NCI-H446 treated with DMSO at 0.1 percent for 48 hours (cell line): ENCODE data around the gene MEX3D.
"Not testable (repeated sequence)": the region's sequence is repeated elsewhere in the genome, so short reads cannot be mapped to it uniquely, and the experiment has no call there.

Source experiments
- DNase-seq: peaks from one replicate; lab custom pipeline; 2025; lab: John Stamatoyannopoulos, UW

MEX3D gene

DNA sequence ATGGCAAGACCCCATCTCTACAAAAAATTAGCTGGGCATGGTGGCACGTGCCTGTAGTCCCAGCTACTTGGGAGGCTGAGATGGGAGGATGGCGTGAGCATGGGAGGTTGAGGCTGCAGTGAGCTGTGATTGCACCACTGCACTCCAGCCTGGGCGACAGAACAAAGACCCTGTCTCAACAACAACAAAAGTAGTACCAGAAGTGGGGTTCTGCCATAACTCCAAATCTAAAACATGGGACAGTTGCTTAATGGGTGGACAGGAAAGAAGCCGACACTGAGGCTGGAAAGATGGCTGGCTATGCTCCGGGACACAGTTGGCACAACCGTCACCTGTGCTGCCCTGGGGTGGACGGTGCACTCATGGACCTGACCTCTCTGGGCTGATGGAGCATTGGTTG, 32.4 kb downstream of the MEX3D start:
- not testable (repeated sequence) for DNase-seq

DNA sequence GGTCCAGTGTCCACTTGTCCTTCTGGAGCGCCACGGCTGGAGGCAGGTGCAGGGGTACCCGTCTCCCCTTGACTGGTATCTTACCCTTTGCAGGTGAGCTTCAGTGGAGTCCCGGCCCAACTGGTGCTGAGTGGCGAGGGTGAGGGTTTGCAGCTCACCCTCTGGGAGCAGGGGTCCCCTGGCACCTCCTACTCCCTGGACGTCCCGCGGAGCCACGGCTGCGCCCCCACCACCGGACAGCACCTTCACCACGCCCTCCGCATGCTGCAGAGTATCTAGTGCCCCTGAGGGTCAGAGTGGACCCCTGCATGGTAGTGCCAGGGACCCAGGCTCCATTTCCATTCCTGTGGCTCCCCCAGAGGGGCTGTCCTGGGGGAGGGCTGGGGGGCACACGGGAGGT, 33.2 kb downstream of the MEX3D start:
- no peak for DNase-seq

DNA sequence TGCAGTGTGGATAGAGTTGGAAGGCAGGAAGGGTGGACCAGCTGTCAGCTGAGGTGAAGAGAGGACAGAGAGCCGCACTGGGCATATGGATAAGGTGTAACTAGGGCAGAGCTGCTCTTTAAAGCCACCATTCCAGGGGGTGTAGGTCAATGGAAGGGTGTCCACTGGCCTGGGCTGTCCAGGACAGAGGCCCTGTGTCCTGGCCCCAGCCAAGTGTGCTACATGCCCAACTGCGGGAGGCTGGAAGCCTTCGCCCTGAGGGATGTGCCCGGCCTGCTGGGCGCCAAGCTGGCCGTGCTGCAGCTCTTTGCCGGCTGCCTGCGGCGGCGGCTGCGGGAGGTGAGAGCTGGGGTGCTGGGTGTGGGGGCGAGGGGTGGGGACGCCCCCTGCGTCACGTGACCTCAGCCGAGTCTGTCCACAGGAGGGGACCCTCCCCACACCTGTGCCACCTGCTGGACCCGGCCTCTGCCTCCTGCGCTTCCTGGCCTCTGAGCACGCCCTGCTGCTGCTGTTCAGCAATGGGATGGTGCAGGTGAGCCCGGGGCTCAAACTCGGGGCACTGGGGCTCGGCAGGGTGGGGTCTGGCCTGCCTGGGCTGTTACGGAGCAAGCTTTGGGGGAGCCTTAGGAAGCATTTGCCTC, 34.5 kb downstream of the MEX3D start:
- DNase-seq, result no peak

DNA sequence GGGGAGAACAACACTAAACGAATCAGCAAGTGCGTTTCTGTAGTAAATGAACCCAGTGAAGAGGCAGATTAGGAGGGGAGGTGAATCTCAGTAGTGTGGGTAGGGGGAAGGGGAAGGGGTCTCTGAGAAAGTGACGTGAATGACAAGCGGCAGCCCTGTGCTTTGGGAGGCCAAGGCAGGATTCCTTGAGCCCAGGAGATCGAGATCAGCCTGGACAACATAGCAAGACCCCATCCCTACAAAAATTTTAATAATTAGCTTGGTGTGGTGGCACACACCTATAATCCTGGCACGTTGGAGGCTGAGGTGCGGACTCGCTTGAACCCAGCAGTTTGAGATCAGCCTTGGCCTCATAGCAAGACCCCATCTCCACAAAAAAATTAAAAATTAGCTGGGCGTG, 36.1 kb downstream of the MEX3D start:
- DNase-seq, result no peak

DNA sequence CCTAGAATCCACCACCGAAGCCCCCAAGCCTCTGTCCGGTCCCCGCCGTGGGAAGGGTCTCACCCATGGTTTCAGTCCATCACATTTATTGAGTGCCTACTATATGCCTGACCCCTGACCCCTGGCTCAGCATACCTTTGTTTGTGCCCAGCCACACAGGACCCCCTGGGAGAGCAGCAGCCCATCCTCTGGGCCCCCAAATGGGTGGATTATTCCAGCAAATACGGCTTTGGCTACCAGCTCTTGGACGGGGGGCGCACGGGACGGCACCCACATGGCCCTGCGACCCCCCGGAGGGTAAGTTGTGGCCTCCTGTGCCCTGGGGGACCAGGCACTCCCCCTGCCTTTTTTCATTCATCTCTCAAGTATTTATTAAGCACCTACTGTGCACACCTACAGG, 36.5 kb downstream of the MEX3D start:
- DNase-seq, result no peak

DNA sequence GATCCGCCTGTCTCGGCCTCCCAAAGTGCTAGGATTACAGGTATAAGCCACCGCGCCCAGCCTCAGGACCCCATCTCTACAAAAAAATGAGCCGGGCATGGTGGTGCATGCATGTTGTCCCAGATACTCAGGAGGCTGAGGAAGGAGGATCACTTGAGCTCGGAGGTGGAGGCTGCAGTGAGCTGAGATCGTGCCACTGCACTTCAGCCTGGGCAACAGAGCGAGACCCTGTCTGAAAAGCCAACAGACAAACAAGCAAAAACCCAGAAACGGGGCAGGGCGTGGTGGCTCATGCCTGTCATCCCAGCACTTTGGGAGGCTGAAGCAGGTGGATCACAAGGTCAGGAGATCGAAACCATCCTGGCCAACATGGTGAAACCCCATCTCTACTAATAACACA, 37.3 kb downstream of the MEX3D start:
- DNase-seq, result not testable (repeated sequence)

DNA sequence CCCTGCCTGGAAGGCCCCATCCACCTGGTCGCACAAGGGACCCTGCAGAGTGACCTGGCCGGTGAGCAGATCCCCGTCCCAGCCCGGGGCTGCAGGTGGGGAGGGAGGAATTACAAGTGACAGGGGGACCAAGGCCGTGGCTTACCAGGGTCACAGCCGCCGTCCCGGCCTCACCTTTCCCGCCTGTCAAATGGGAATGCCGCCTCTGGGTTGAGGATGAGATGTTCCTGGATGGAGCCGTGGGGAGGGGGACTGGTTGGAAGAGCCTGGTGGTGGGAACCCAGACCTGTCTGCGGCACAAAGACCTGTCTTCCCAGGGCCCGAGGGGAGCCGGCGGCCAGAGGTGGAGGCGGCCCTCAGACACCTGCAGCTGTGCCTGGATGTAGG, 38.7 kb downstream of the MEX3D start:
- DNase-seq, result no peak

DNA sequence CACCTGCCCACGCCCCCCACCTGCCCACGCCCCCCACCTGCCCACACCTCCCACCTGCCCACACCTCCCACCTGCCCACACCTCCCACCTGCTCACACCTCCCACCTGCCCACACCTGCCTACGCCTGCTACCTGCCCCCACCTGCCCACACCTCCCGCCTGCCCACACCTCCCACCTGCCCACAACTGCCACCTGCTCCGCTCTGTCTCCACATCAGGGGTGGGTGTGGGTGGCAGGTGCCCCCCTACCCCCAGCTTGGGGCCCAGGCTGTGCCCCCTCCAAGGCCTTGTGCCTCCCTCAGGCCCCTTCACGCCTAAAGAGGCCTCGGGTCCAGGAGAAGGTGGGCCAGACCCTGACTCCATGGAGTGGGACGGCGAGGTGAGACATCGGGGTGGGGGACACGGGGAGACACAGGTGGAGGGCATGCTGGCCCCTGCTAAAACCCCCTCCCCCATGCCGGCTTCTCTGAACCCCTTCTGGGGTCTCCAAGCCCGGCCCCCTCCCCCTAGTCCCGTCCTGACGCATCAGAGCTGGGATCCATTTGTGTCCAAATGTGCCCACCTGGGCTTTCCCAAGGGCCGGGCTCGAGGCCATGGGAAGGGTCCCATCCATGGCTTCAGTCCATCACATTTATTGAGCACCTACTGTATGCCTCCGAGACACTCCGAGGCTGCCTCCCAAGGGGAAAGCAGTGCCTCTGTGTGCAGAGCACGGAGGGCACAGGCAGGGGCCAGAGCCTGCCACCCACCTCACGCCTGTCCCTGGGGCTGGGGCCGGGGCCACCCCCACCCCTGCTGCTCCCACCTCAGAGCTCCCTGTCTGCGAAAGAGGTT, 39.3 kb downstream of the MEX3D start:
- no peak for DNase-seq

DNA sequence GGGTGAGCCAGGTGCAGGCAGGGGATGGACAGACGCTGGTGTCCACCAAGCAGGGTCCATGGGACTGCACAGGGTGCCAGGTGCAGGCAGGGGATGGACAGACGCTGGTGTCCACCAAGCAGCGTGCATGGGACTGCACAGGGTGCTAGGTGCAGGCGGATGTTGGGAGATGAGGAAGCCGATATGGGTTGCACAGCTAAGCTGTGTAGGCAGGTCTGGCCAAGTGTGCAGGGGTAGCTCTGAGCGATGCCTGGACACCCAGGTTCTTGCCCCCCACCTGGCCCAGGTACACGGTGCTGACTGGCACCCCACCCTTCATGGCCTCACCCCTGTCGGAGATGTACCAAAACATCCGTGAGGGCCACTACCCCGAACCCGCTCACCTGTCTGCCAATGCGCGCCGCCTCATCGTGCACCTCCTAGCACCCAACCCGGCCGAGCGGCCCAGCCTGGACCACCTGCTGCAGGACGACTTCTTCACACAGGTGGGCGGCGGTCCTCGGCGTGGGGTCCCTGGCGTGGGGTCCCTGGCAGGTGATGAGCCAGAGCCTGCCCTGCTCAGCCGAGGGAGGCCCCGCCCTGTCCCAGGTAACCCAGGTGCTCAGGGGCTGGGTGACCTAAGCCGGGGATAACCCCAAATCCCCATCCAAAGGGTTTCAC, 40.3 kb downstream of the MEX3D start:
- no peak for DNase-seq

DNA sequence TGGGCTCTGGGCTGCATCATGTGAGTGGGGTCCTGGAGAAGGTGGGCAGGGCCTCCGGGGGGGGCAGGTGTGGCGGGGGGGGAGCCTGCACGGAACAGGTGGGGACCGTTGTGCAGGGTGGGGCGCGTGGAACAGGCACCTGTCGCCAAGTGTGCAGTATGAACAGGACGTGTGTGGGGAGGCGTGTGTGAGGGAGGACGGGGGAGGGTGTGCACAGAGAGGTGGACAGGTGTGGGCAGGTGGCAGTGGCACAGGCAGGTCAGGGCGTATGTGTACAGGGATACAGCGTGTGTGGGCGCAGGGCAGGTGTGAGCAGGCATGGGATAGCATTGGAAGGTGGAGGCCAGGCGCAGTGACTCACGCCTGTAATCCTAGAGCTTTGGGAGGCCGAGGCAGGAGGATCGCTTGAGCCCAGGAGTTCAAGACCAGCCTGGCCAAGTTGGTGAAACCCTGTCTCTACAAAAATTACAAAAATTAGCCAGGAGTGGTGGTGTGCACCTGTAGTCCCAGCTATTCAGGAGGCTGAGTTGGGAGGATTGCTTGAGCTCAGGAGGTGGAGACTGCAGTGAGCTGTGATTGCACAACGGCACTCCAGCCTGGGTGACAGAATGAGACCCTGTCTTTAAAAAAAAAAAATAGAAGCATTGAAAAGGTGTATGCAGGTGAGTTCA, 41.0 kb downstream of the MEX3D start:
- no peak for DNase-seq

DNA sequence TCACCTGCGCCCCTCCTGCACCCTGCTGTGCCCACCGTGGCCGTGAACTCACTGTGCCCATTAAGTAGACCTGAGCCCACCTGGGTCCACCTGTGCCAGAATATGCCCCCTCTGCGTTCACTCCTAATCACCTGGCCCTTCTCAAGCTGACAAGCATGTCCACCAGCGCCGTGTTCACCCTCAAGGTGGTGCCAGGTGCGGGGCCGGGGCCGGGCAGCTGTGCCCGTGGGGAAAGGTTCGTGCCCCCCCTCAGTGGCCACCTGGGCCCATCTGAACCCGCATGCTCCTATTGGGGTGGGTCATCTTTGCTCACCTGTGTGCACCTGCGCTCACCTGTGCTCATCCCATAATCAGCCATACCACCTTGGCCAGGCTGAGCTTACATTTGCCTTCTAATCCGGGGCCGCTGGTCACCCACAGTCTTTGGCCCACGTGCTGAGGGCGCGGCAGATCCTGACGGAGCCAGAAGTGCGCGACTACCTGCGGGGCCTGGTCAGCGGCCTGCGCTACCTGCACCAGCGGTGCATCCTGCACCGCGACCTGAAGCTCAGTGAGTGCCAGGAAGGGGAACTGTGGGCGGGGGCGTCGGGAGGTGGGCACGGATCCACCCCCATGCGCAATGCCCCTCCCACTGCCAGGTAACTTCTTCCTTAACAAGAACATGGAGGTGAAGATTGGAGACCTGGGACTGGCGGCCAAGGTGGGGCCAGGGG, 41.9 kb downstream of the MEX3D start:
- no peak for DNase-seq

DNA sequence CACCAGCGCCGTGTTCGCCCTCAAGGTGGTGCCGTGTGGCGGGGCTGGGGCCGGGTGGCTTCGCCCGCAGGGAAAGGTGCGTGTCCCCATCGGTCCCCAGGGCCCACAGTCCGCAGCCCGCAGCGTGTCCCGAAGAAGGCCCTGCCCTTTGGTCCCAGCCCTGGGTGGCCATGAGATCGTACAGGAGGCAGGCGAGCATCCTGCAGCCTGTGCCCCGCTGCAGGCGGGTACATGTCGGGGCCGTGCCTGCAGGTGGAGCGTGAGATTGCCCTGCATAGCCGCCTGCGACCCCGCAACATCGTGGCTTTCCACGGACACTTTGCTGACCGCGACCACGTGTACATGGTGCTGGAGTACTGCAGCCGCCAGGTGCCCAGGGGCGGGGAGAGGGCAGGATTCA, 42.8 kb downstream of the MEX3D start:
- DNase-seq, result no peak

DNA sequence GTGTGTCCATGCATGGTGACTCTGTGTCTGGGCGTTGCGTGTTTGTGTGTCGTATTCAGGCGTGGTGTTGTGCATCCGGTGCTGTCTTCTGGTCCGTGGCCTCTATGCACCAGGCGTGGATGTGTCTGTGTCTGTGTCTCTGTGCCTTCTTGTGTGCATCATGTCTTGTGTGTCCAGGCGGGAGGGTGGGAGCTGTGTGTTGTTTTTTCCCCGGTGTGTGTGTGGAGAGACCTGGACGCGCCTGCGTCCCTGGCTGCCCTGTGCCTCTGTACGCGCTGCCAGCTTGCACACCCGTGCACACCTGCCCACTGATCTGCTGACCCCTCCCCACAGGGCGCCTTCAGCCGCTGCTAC, 43.2 kb downstream of the MEX3D start:
- DNase-seq, result no peak

DNA sequence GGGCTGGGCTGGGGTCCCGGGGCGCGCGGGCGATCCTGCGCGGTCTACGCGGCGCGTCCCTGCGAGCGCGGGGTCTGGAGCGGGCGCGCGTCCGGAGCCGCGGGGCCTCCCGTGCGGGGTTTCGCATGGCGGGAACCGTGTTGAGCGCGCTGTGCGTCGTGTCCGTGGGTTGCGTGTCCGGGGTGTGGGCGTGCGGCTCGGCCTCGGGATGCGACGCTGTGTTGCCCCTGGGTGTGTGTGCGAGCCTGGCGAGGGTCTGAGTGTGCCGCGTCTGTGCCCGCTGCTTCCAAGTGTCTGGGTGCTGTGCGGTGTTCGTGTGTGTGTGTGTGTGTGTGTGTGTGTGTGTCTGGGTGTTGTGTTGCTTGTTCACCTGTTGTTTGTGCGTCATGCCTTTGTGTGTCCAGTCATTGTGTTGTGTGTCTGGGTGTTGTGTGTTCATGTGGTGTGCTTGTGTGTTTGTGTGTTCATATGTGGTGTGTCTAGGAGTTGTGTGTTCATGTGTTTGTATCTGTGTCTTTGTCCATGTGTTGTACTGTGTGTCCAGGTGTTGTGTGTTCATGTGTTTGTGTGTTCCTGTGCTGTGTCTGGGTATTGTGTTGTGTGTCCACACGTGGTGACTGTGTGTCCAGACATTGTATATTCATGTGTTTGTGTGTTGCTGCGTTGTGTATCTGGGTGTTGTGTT, 43.7 kb downstream of the MEX3D start:
- DNase-seq, result no peak

DNA sequence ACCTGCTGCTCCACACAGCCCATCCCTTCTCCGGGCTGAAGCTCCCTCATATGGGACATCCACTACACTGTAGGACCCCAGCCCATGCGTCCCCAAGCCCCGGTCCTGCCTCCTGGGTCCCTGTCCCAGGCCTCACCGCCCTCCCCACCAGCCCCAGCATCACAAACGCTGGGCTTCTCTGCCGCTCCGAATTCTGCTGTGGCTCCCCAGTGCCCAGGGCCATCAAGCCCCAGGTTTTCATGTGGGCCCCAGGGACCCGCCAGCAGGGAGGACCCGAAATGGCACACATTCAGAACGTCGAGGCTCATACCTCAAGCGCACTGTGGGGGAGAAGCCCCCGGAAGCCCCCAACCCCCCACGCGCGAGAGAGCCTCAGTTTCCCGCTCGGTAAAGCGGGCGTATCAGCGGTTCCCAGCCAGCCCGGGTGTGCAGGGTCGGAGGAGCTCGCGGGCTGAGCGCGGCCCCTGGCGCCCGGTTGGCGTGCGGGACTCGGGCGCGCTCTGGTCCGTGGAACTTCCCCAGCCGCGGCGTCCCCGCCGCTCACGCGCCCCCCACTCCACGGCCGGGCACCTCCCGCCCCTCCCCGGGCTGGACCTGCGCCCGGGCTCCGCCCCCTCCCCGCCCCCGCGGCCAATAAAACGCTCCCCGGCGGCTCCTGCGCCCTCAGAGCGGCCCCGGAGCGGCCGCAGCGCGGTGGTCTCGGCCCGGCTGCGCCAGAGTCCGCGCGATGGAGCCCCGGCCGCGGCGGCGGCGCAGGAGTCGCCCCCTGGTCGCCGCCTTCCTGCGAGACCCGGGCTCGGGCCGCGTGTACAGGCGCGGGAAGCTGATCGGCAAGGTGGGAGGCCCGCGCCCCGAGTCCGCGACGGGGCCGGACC, 44.5 kb downstream of the MEX3D start, which contains the start of gene PLK5:
PLK5 (plus strand) TSS at position 666 of the 875 bp plus-strand sequence. CDS start 2,920 bp downstream, outside the sequence.
- no peak for DNase-seq

DNA sequence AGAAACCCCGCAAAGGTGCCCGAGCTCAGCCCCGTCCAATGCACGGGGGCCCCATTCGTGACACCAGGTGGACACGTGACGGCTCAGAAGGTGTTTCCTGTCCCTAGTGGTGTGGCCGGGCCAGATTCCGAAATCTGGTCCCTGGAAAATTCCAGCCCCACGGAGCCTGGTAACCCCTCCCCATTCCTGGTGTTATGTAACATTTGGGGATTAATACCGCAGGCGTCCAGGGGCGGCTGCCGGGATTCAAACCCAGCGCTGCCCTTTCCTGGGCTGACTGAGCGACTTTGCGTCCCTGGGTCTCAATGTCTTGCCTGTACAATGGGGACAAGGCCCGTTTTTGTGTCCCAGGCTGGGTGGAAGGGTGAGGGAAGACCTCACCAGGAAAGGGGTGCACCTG, 45.3 kb downstream of the MEX3D start:
- no peak for DNase-seq

DNA sequence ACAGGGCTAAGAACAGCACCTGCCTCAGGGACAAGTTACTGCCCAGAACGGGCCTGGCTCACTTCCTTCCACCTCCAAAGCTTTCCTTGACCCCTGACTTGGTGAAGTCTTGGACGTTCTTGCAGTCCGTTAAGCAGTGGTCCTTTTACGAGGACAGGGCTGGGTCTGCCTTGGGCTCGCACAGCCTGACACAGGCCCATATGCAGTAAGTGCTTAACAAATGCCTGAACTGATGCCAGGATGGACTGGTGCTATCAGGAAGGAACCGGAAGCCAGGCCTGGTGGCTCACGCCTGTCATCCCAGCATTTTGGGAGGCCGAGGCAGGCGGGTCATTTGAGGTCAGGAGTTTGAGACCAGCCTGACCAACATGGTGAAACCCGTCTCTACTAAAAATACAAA, 46.1 kb downstream of the MEX3D start:
- DNase-seq, result no peak

DNA sequence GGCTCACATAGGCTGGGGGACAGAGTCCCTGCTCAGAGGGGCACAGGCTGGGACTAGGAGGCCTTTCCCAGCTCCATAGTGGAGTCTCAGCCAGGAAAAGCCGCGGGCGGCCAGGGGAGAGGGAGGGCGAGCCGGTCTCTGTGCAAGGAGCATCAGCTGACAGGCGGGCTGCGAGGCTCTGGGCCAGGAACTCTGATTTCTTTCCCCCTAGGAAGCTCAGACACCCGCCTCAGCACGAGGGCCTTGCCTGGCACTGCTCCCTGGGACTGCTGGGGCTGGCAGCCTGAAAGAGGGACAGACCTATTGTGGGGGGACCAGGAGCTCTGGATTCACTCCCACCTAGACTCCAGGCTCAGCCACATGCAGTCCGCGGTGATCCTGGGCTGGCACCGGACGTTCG, 46.5 kb downstream of the MEX3D start:
- peak; percentile 24 for DNase-seq

DNA sequence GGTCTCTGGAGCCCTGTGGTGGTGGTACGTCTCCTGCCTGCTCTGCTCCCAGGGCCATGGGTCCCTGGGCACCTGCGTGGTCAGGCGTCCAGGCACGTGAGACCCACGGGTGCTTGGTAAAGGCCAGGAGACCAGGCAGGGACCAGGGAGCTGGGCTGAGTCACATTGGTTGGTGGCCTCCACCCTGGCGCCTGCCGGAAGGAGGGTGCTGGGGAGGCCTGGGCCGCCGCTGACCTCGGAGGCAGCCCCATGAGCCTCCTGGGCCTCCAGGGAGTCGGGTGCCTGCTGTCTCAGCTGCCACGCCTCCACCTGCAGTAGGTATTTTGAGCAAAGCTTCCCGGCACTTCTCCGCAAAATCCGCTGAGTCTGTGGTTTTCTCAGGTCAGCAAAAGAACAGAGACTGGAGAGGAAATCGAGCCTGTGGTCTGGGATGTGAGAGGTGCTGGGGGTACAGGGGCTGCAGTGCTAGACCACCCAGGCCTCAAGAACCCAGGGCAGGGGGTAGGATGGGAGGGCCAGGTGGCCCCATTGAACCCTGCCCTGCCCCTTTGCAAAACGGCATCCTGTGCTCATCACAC, 47.8 kb downstream of the MEX3D start:
- DNase-seq, result no peak

DNA sequence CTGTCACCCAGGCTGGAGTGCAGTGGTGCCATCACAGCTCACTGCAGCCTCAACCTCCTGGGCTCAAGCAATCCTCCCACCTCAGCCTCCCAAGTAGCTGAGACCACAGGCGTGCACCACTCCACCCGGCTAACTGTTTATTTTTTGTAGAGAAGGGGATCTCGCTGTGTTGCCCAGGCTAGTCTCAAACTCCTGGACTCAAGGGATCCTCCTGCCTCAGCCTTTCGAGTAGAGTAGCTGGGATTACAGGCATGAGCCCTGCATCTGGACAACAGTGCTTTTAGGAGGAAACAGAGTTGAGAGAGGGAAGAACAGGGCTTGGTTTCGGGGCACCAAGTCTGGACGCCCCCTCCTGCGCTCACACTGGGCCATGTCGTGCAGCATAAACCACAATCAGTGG, 48.3 kb downstream of the MEX3D start:
- DNase-seq, result not testable (repeated sequence)
